ENCODE measurements around the gene MIEF1. TPM values are rescaled to one million over a fixed set of nuclear protein-coding genes. Genes with fewer than 3 reads are reported as not detected.

MIEF1 gene
- total RNA-seq, 2 experiments from 2014 or later = 48.2 to 51.1 TPM

DNA sequence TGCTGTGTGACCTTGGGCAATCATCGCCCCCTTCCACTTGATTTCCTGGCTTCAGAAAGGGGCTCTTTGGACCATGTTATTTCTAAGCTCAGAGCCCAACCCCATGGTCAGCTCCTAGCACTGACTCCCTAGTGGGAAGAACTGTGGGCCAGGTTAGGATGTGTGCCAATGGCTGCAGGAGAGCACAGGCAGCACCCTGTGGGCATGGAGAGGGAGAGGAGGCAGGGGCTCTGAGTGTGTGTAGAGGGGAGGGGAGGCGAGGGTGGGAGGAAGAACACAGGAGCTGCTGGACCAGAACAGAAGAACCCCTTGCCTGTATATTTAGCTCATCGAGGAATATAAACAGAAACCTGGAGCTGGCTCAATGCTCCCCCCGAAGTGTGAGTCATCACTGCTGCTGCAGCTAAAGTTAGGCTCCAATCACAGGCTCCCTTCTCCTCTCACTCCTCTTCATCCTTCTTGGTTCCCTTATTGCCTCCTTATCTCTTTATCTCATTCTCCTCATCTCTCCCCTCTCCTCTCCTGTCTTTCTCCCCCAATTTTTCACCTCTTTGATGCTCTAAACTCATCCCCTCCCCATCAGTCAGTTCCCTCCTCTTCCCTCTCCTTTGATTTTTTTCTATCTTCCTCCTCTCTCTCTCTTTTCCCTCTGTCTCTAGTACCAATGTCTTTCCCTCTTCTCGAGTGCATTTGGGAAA lies 44.9 kb downstream of the MIEF1 start:
- H3K27me3 Mint-ChIP-seq = peaks cover 30% of the 10 kb centered on the region
- no peak overlapping the region for H3K4me3 Mint-ChIP-seq
- DNase-seq = no peak
- no peaks in the 10 kb centered on the region for H3K36me3 Mint-ChIP-seq (ENCODE audit: low read depth)
- ATAC-seq = no peak
- intact Hi-C loops (cut with micrococcal nuclease) = loop anchor here (10.0 kb wide), 1 partner anchor 68 kb away; no protein-coding TSS in a partner anchor
- ChIA-PET CTCF (interaction anchor here (0.8 to 1.4 kb wide), 2 partner anchors 478 to 488 kb away, joined by 3 to 4 read pairs; no protein-coding TSS in a partner anchor), POLR2A (no interaction called here)
- TF ChIP-seq CTCF (IDR thresholded peaks at IDR 0.05) = no peak
- peaks cover 11% of the 10 kb centered on the region for H3K4me1 Mint-ChIP-seq (ENCODE audit: low read depth)
- H3K27ac Mint-ChIP-seq = no peak overlapping the region
- H3K9me3 Mint-ChIP-seq = no peaks in the 10 kb centered on the region

- H3K9me3 Mint-ChIP-seq = no peaks in the 10 kb centered on the region
- ATAC-seq = no peak
- no peak for DNase-seq
- CTCF ChIA-PET = interaction anchor here (1.1 kb wide), 1 partner anchor 14 kb away, joined by 4 read pairs; no protein-coding TSS in a partner anchor
- no peaks in the 10 kb centered on the region for H3K36me3 Mint-ChIP-seq (ENCODE audit: low read depth)
- peaks cover 11% of the 10 kb centered on the region for H3K4me1 Mint-ChIP-seq (ENCODE audit: low read depth)
- peaks cover 28% of the 10 kb centered on the region for H3K27me3 Mint-ChIP-seq
- intact Hi-C loops (cut with micrococcal nuclease) = loop anchor here (10.0 kb wide), 1 partner anchor 67 kb away; no protein-coding TSS in a partner anchor
- POLR2A ChIA-PET = no interaction called here
- H3K27ac Mint-ChIP-seq = no peak overlapping the region
- no peak for TF ChIP-seq CTCF (IDR thresholded peaks at IDR 0.05)
- H3K4me3 Mint-ChIP-seq = no peak overlapping the region
These were observed 45.5 kb downstream of the MIEF1 start for GRCh38 chr22:39547587-39547947.

- intact Hi-C loops (cut with micrococcal nuclease) = no loop called here
- H3K4me1 Mint-ChIP-seq (ENCODE audit: low read depth) = peaks cover 2% of the 10 kb centered on the region
- no peak for ATAC-seq
- H3K27me3 Mint-ChIP-seq = peaks cover 25% of the 10 kb centered on the region
- no peaks in the 10 kb centered on the region for H3K36me3 Mint-ChIP-seq (ENCODE audit: low read depth)
- no peak for DNase-seq
- no peak for TF ChIP-seq CTCF (IDR thresholded peaks at IDR 0.05)
- no peaks in the 10 kb centered on the region for H3K9me3 Mint-ChIP-seq
- H3K4me3 Mint-ChIP-seq = no peak overlapping the region
- POLR2A ChIA-PET = no interaction called here
- H3K27ac Mint-ChIP-seq = no peak overlapping the region
- CTCF ChIA-PET = interaction anchor here (2.0 kb wide), 1 partner anchor 18 kb away, joined by 11 read pairs; no protein-coding TSS in a partner anchor
These were observed 51.3 kb downstream of the MIEF1 start for GRCh38 chr22:39553429-39553828.

- no peak for TF ChIP-seq CTCF (IDR thresholded peaks at IDR 0.05)
- H3K27ac Mint-ChIP-seq = no peak overlapping the region
- ATAC-seq (no peak), DNase-seq (no peak)
- ChIA-PET CTCF (no interaction called here), POLR2A (no interaction called here)
- no peaks in the 10 kb centered on the region for H3K9me3 Mint-ChIP-seq
- H3K27me3 Mint-ChIP-seq = peaks cover 32% of the 10 kb centered on the region
- H3K4me1 Mint-ChIP-seq (ENCODE audit: low read depth) = peaks cover 2% of the 10 kb centered on the region
- intact Hi-C loops (cut with micrococcal nuclease) = no loop called here
- no peaks in the 10 kb centered on the region for H3K36me3 Mint-ChIP-seq (ENCODE audit: low read depth)
- no peak overlapping the region for H3K4me3 Mint-ChIP-seq
These were observed 52.1 kb downstream of the MIEF1 start for GRCh38 chr22:39554151-39554550.

Data from activated CD8-positive, alpha-beta T cell treated with anti-CD3 and anti-CD28 coated beads for 36 hours (primary cell).